Erythroblast (primary cell): Measurements from ENCODE around the gene NUDT16L1.

Experiments used
- DNase-seq, 2 experiments: peaks; one replicate each; lab custom pipeline; 2025; lab: John Stamatoyannopoulos, UW
- GATA1 ChIP-seq: IDR thresholded peaks from 2 replicates; pipeline ENCODE4 v1.6.1; 2011; ENCODE audit warnings: low read depth, mild to moderate bottlenecking, control low read depth, low read length, moderate library complexity
- POLR2A ChIP-seq: IDR thresholded peaks from 2 replicates; pipeline ENCODE4 v1.6.1; 2011; ENCODE audit warnings: mild to moderate bottlenecking, low read length

The NUDT16L1 gene

GRCh38 chr16:4683255-4684057 lies 9.9 kb upstream of the NUDT16L1 start:
- no peak for DNase-seq
- TF ChIP-seq GATA1 (no peak), POLR2A (no peak)

GRCh38 chr16:4684058-4684715 lies 9.2 kb upstream of the NUDT16L1 start:
- TF ChIP-seq GATA1, result no peak
- no peak for DNase-seq

DNA sequence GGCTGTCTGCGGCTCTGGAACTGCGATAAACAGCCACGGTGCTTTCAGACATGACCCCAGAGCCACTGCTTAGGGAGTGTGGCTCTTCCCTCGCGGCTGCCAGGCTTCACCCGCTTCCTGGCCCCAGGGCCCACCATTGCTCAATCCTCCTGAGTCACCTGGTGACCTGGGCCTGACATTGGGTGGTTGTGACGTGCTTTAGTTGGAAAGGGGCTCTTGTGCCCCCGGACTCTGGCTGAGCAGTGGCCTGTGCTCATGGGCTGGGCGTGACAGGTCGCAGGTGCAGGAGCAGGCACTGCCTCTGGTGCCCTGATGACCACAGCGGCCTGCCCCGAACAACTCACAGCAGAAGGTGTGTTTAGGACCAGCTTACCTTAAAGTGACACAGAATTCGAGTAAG lies 8.6 kb upstream of the NUDT16L1 start:
- no peak for DNase-seq
- TF ChIP-seq POLR2A (no peak), GATA1 (no peak)

GRCh38 chr16:4685292-4685691 lies 8.1 kb upstream of the NUDT16L1 start:
- no peak for DNase-seq
- TF ChIP-seq GATA1, result no peak
- no peak for TF ChIP-seq POLR2A

GRCh38 chr16:4685776-4686496 lies 7.4 kb upstream of the NUDT16L1 start:
- no peak for TF ChIP-seq GATA1
- TF ChIP-seq POLR2A, result no peak
- no peak for DNase-seq

DNA sequence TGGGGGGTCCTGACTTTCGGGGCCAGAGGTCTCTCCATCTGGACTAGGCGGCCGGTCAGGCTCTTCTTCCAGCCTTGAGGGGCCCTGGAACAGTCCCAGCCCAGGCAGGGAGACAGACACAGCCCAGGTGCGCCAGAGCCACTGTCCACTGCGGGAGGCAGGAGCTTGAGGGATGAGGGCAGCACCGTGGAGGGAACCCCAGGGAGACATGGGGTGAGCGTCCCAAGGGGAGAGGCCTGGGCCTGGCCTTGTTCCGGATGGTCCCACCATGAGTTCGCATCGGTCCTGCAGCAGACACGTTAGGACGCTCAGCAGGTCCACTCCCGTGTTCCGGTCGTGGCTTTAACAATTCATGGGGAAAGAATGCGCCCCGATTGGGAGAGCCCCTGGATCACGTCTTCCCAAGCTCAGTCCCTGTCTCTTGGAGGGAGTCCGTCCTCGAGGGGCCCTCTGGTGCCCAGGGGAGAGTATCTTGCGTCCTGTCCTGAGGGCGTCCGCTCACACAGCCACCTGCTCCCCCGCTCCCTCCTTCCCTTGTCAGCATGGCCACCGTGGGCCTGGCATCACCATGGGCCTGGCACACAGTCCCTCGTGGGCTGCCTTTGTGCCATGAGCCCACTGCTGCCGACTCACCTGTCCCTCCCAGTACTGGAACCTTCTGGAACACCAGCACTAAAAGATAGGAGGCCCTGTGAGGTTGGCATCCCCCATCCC lies 6.7 kb upstream of the NUDT16L1 start:
- DNase-seq, result no peak
- TF ChIP-seq GATA1 (no peak), POLR2A (no peak)

GRCh38 chr16:4687416-4687815 lies 5.9 kb upstream of the NUDT16L1 start:
- TF ChIP-seq GATA1 (no peak), POLR2A (no peak)
- DNase-seq, result no peak

- no peak for DNase-seq
- TF ChIP-seq POLR2A (no peak), GATA1 (no peak)
These were observed 5.3 kb upstream of the NUDT16L1 start for GRCh38 chr16:4687946-4688673.

GRCh38 chr16:4688674-4689045 lies 4.7 kb upstream of the NUDT16L1 start:
- no peak for DNase-seq
- no peak for TF ChIP-seq POLR2A
- TF ChIP-seq GATA1, result no peak

DNA sequence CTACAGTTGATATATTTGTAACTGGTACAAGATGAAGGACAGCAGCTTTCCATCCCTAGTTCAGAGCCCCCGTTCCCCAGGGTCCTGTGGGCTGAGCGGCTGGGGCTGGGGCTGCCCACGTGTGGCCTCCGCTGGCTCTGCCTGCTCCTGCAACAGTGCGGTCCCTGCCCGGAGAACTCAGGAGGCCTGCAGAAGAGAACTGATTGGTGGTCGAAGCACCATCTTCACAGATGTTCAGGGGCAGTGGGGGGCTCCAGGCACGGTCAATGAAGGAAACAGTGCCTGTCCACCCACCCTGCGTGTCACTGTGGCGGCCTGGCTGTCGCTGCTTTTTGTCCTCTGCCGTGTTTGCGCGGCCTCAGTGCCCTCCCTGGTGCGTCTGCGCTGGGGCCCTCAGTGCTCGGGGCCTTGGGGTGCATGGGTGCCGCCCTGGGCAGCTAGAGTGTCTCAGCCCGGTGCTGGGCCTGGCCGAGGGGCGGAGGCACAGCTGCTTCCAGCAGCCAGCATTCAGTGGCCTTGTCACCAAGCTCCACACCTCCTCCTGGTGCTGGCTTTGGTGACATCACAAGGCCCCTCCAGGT lies 4.2 kb upstream of the NUDT16L1 start:
- TF ChIP-seq POLR2A (no peak), GATA1 (no peak)
- no peak for DNase-seq

GRCh38 chr16:4689864-4690704 lies 3.3 kb upstream of the NUDT16L1 start:
- DNase-seq, result no peak
- TF ChIP-seq GATA1 (no peak), POLR2A (no peak)
